Upper lobe of left lung (tissue), 6 donors: ENCODE data around the gene CYTH2. TPM values are rescaled to one million over a fixed set of nuclear protein-coding genes. Genes with fewer than 3 reads are reported as not detected.

ENCODE experiments used
- ATAC-seq, 2 donors: fragments of 200-7000 bp; cut with Tn5 transposase; one replicate each; pipeline ENCODE4 v1.9.1; 2022; ENCODE audit warnings: mild to moderate bottlenecking in 2 of 2, moderate library complexity in 2 of 2; ENCODE audit not compliant: low FRiP score in 2 of 2
- DNase-seq, 2 donors: peaks; one replicate each; pipeline ENCODE4 v3.0.0-alpha.2; 2019 to 2020
- H3K27ac ChIP-seq, 4 donors: fragments of 200-600 bp; sonication (generic); one replicate each; pipeline ENCODE4 v1.5.1; 2016 to 2019
- H3K27me3 ChIP-seq, 4 donors: fragments of 200-600 bp; sonication (generic); one replicate each; pipeline ENCODE4 v1.5.1; 2017 to 2019
- H3K36me3 ChIP-seq, 4 donors: fragments of 200-600 bp; sonication (generic); one replicate each; pipeline ENCODE4 v1.5.1; 2016 to 2019
- H3K4me1 ChIP-seq, 4 donors: fragments of 200-600 bp; sonication (generic); one replicate each; pipeline ENCODE4 v1.5.1; 2018 to 2019
- H3K4me3 ChIP-seq, 4 donors: fragments of 200-600 bp; sonication (generic); one replicate each; pipeline ENCODE4 v1.5.1; 2017 to 2019; ENCODE audit warnings: mild to moderate bottlenecking in 2 of 4, moderate library complexity in 1 of 4
- H3K9me3 ChIP-seq, 4 donors: fragments of 200-600 bp; sonication (generic); one replicate each; pipeline ENCODE4 v1.5.1; 2018 to 2019
- EP300 ChIP-seq, 4 donors: sonication (generic); formaldehyde crosslinking; IDR thresholded peaks; one replicate each; pipeline ENCODE4 v1.5.1; 2017; ENCODE audit warnings: antibody characterized with exemption in 4 of 4, control low read depth in 2 of 4
- POLR2A ChIP-seq, 4 donors: fragments of 450-650 bp; IDR thresholded peaks; one replicate each; pipeline ENCODE4 v1.5.1; 2016 to 2017; ENCODE audit warnings: antibody characterized with exemption in 4 of 4, mild to moderate bottlenecking in 2 of 4
- POLR2AphosphoS5 ChIP-seq, 2 donors: sonication (generic); formaldehyde crosslinking; IDR thresholded peaks; one replicate each; pipeline ENCODE4 v1.5.1; 2017; ENCODE audit warnings: antibody characterized with exemption in 2 of 2
- WGBS, 2 donors: methylation state at CpG; one replicate each; pipeline ENCODE4 v1.1.5; 2017 to 2018; 5-methylcytosine and 5-hydroxymethylcytosine counted together
- total RNA-seq, 6 donors: library from RNA; depleted of rRNA in 4 of 6; stranded (reverse); fragments of >200 nt in 4 of 6; gene quantifications; one replicate each; pipeline versions ENCODE4 v1.1.0 to v1.2.1, GENCODE V29; 2016 to 2021
- TF ChIP-seq, protein P1 (sequence below), 6 experiments: fragments of 450-650 bp in 4 of 6; fragments of 200-600 bp in 2 of 6; sonication (generic) in 2 of 6; IDR thresholded peaks; one replicate each; pipeline ENCODE4 v1.5.1; 2016 to 2019; ENCODE audit warnings: antibody characterized with exemption in 6 of 6
- donor health status: DM: no; HTN: no; CAD: no; lungs with moderate emphysema.
- donor health status: DM: no; HTN: yes; CAD: no; lungs with severe emphysema.

The CYTH2 gene
- total RNA-seq, 6 donors from 2014 or later: 53.4 to 195 (median 77.0) TPM

DNA sequence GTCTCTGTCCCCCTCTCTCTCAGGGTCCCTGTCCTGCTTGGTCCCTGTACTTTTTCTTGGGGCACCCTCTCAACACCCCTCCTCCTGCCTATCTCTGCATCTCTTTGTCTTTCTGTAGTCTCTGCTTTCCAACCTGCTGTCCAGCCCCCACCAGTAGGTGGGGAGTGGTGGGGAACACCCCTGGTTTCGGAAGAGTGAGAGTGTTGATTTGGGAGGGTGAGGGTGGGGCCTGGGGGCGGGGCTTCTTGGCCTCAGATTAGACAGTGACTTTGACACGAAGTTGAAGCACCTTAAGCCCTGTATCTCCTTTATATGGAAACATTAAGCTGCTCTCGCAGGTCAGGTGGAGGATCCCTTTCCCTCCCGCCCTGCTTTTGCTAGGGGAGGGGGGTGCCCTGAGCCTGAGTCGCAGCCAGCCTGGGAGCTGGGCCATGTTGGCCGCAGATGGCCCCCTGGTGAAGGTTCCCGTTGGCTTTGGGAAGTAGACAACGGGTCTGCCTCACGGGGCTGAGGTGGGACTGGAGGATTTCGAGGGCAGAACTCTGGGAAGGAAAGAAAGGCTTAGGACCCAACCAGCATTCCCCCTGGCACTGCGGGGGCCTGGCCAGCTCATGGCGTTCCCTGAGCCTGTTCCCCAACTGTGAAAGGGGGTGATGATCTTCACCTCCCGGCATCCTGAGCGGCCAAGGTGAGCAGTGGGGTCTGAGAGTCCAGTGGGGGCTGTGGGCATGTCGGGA lies 13.8 kb upstream of the CYTH2 start, which contains the start of gene KCNJ14:
Gene KCNJ14 (plus strand): TSS at position 404 of the 737 bp plus-strand sequence. CDS start 6,151 bp downstream, outside the sequence.
- TF ChIP-seq EP300 (IDR thresholded peaks at IDR 0.05): no peak
- TF ChIP-seq, protein P1, sequence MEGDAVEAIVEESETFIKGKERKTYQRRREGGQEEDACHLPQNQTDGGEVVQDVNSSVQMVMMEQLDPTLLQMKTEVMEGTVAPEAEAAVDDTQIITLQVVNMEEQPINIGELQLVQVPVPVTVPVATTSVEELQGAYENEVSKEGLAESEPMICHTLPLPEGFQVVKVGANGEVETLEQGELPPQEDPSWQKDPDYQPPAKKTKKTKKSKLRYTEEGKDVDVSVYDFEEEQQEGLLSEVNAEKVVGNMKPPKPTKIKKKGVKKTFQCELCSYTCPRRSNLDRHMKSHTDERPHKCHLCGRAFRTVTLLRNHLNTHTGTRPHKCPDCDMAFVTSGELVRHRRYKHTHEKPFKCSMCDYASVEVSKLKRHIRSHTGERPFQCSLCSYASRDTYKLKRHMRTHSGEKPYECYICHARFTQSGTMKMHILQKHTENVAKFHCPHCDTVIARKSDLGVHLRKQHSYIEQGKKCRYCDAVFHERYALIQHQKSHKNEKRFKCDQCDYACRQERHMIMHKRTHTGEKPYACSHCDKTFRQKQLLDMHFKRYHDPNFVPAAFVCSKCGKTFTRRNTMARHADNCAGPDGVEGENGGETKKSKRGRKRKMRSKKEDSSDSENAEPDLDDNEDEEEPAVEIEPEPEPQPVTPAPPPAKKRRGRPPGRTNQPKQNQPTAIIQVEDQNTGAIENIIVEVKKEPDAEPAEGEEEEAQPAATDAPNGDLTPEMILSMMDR (IDR thresholded peaks at IDR 0.05): no peak
- no peak for TF ChIP-seq POLR2AphosphoS5 (IDR thresholded peaks at IDR 0.05)
- no peak for TF ChIP-seq POLR2A (IDR thresholded peaks at IDR 0.05)
- DNase-seq (no peak), ATAC-seq (no peak)
- Histone ChIP-seq H3K4me3 (no peak within 1 kb of the TSS), H3K4me1 (no peaks in the 10 kb centered on the region), H3K36me3 (peaks cover 12 to 66% (median 45%) of the 10 kb centered on the region in 4 donors), H3K27me3 (no peaks in the 10 kb centered on the region), H3K27ac (no peak within 1 kb of the TSS), H3K9me3 (no peaks in the 10 kb centered on the region)
- 85 to 90% methylated on average over 8 to 16 of the region's 16 CpGs for WGBS, 2 donors

DNA sequence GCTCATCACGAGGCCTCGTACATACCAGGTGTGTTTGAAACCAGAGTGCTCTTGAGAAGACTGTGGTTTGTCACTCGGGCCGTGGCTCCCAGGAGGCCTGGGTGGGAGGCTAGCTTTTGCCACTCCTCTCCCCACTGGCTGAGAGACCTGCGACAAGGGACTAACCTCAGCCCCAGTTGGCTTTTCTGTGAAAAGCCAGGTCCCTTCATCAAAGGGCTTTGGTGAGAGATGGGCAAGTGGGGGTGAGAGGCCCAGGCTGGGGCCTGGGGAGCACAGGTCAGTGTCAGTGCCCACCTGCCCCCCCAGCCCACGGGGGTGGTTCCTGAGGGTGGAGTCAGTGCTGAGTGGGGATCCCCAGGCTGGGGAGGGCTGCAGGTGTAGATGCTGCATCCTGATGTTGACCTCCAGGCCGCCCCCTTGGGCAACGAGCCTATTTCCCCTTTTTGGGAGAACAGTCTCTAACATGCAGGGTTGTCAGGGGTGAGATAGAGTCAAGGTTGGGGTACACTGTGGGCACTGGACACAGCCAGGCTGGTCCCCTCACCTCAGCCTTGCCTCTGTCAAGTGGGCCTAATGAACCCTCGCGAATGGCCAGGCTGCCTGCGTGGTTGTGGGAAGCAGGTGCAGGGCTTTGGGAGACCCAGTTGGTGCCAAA lies 13.1 kb upstream of the CYTH2 start:
- Histone ChIP-seq H3K27me3 (no peaks in the 10 kb centered on the region), H3K4me3 (no peak overlapping the region), H3K4me1 (no peaks in the 10 kb centered on the region), H3K9me3 (no peaks in the 10 kb centered on the region), H3K27ac (no peak overlapping the region), H3K36me3 (peaks cover 7 to 59% (median 38%) of the 10 kb centered on the region in 4 donors)
- WGBS, 2 donors: 76 to 84% methylated on average over 2 to 9 of the region's 11 CpGs
- DNase-seq (no peak), ATAC-seq (peak in 1 of 2 donors; percentile 21)
- TF ChIP-seq, protein P1 (IDR thresholded peaks at IDR 0.05): no peak
- no peak for TF ChIP-seq POLR2A (IDR thresholded peaks at IDR 0.05)
- no peak for TF ChIP-seq EP300 (IDR thresholded peaks at IDR 0.05)
- no peak for TF ChIP-seq POLR2AphosphoS5 (IDR thresholded peaks at IDR 0.05)

DNA sequence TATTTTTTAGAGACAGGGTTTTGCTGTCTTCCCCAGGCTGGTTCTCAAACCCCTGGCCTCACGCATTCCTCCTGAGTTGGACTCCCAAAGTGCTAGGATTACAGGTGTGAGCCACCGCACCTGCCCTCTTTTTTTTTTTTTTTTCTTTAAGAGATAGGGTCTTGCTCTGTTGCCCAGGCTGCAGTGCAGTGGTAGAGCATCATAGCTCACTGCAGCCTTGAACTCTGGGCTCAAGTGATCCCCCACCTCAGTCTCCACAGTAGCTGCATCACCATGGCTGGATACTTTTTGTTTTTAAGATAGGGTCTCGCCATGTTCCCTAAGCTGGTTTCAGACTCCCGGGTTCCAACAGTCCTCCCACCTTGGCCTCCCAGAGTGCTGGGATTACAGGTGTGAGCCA lies 12.3 kb upstream of the CYTH2 start:
- ATAC-seq (no peak), DNase-seq (no peak)
- TF ChIP-seq, protein P1 (IDR thresholded peaks at IDR 0.05): no peak
- TF ChIP-seq POLR2A (IDR thresholded peaks at IDR 0.05) (no peak), EP300 (IDR thresholded peaks at IDR 0.05) (no peak), POLR2AphosphoS5 (IDR thresholded peaks at IDR 0.05) (no peak)
- H3K36me3 ChIP-seq: peaks cover 6 to 51% (median 31%) of the 10 kb centered on the region in 4 donors
- H3K9me3 ChIP-seq: no peaks in the 10 kb centered on the region
- 94 to 97% methylated on average over 4 of the region's 4 CpGs for WGBS, 2 donors
- H3K27ac ChIP-seq: no peak overlapping the region
- no peaks in the 10 kb centered on the region for H3K4me1 ChIP-seq
- no peaks in the 10 kb centered on the region for H3K27me3 ChIP-seq
- no peak overlapping the region for H3K4me3 ChIP-seq

DNA sequence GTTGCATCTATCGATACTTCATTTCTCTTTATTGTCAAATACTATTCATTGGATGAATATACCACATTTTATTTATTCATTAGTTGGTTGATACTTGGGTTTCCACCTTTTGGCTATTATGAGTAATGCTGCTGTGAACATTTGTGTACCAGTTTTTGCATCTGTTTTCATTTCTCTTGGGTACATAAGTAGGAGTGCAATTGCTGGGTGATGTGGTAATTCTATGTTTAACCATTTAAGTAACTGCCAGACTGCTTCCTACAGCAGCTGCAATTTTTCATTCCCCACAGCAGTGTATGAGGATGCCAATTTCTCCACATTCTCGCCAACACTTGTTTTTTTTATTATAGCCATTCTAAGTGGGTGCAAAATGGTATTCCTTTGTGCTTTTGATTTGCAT lies 11.2 kb upstream of the CYTH2 start:
- H3K27me3 ChIP-seq: no peaks in the 10 kb centered on the region
- ATAC-seq (no peak), DNase-seq (no peak)
- H3K27ac ChIP-seq: no peak overlapping the region
- peaks cover 0 to 39% (median 23%) of the 10 kb centered on the region in 4 donors for H3K36me3 ChIP-seq
- 91 to 100% methylated on average over 2 of the region's 2 CpGs for WGBS, 2 donors
- TF ChIP-seq EP300 (IDR thresholded peaks at IDR 0.05) (no peak), POLR2A (IDR thresholded peaks at IDR 0.05) (no peak), POLR2AphosphoS5 (IDR thresholded peaks at IDR 0.05) (no peak)
- TF ChIP-seq, protein P1 (IDR thresholded peaks at IDR 0.05): no peak
- H3K9me3 ChIP-seq: no peaks in the 10 kb centered on the region
- H3K4me1 ChIP-seq: no peaks in the 10 kb centered on the region
- no peak overlapping the region for H3K4me3 ChIP-seq
